ENCODE data around the gene TNRC6C.

TNRC6C gene

DNA sequence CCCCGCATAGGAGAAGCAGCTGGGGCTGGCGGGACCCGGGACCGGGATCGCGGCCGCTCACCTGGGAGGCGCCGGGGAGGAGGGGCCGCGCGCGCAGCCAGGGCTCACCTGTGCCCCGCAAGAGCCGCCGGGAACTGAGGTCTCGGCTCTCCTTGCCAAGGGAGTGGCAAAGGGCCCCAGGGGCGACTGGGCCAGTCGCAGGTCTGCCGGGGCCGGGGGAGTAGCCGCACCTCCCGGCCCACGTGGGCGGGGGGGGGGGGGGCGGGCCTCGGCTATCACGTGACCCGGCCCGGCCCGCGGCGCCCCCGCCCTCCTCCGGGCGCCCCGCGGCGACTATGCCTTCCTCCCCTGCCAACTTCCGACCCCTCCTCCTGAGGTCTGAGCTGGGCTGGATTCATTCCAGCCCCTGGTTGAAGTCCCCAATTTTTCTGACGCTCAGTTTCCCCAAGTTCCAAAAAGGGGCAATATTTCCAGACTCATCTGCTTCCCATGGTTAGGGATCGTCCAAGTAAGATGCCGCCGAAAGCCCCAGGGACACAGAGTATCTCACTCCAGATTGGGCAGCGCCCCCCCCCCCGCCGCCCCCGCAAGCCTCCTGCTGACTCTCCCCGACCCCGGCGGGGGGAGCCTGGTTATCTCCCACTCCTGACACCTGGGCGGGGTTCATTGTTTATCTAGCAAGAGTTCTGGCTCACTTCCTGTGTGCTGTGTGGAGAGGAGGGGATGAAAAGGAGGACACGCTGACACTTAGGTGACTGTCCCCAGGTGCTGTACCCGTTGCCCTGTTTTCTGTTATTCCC lies 170.2 kb downstream of the TNRC6C start, which contains the start of gene TMC6:
TSS of gene TMC6 (minus strand) at position 205 of the 800 bp plus-strand sequence. CDS start 1,923 bp downstream, outside the sequence.
- peak within 1 kb of the TSS; percentile 77 for H3K4me3 ChIP-seq
- DNase-seq (ENCODE audit: low spot score), result no peak
- peak within 1 kb of the TSS; percentile 16 to 81 for H3K27ac ChIP-seq
- TF ChIP-seq, protein P1, sequence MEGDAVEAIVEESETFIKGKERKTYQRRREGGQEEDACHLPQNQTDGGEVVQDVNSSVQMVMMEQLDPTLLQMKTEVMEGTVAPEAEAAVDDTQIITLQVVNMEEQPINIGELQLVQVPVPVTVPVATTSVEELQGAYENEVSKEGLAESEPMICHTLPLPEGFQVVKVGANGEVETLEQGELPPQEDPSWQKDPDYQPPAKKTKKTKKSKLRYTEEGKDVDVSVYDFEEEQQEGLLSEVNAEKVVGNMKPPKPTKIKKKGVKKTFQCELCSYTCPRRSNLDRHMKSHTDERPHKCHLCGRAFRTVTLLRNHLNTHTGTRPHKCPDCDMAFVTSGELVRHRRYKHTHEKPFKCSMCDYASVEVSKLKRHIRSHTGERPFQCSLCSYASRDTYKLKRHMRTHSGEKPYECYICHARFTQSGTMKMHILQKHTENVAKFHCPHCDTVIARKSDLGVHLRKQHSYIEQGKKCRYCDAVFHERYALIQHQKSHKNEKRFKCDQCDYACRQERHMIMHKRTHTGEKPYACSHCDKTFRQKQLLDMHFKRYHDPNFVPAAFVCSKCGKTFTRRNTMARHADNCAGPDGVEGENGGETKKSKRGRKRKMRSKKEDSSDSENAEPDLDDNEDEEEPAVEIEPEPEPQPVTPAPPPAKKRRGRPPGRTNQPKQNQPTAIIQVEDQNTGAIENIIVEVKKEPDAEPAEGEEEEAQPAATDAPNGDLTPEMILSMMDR (IDR thresholded peaks at IDR 0.05), result no peak

DNA sequence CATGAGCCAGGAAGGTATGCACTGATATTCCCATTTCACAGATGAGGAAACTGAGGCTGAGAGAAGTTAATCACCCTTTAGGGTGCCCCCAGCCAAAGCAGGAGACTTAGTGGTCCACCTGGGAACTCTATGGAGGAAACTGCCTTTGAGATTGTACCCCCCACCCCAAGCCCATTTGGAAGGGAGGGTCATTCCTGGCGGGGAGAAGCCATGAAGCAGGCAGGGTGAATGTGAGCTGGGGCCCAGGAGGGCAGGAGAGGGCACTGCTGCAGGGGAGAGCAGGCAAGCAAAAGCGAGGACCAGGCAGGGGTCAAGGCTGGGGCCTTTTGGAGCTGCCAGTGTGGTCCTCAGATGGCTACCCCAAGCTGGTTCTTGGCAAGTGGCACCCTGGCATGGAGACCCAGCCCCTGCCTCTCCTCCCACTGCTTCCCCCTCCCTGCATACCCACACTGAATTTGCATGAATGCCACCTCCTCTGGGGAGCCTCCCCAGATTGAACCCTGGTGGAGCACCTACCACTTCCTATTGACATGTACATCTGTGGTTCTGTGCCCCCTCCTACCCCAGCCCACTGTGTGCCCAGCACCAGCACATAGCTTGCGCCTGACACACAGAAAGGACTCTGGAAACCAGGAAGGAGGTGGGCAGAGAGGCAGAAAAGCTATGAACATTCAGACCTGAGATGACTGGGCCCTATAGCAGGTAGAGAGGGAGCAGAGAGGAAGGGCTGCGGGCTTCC lies 171.0 kb downstream of the TNRC6C start:
- H3K4me3 ChIP-seq, result no peak overlapping the region
- TF ChIP-seq, protein P1 (IDR thresholded peaks at IDR 0.05), result no peak
- H3K27ac ChIP-seq, result peak overlapping the region in 1 of 2 donors; percentile 81
- no peak for DNase-seq (ENCODE audit: low spot score)

DNA sequence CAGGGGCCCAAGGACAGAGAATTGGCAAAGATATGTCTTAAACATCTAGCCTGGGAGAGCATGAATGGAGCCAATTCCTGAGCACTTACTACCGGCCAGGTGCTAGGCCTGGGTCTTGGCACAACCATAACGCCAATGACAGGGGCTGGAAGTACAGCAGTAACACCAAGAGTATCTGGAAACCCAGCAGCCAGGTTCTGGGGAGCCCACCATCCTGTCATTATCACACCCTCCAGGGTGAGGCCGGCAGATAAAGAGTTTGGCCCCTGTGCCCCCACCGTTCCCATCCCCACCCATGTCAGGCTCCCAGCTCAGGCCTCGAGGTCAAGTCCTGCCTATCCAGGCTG lies 171.6 kb downstream of the TNRC6C start:
- TF ChIP-seq, protein P1 (IDR thresholded peaks at IDR 0.05), result no peak
- Histone ChIP-seq H3K4me3 (no peak overlapping the region), H3K27ac (peak overlapping the region in 1 of 2 donors; percentile 81)
- DNase-seq (ENCODE audit: low spot score), result no peak

DNA sequence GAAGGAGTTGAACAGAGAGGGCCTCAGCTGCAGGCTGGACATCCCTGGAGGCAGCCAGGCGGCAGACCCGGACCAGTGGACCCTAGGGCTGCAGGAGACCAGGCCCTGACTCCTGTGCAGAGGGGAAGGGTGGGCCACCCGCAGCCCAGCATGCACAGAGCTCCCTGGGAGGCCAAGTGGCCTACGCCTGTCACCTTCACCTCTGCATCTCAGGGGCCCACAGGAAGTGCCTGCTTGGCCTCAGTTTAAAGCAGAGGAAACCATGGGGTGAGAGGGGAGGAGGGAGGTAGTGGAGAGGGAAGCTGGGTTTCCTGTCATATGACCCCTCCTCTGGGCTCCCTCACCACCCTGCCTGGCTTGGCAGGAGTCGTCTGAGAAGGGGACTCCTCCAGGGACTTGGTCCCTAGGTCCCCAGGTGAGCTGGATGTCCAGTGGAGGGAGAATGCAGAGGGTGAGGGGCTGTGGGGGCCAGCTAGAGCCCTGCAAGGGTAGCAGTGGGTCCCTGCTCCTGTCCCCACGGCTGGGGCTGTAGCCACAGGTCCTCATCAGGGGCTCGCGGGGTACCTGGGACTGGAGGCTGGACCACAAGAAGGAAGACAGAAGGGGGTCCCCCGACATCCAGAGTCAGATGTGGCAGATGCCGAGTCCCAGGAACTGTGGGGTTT lies 172.1 kb downstream of the TNRC6C start, which contains the start of gene TMC8:
TSS of gene TMC8 (plus strand) at position 335 of the 665 bp plus-strand sequence. CDS start 818 bp downstream, outside the sequence.
- peak within 1 kb of the TSS; percentile 15 to 81 for H3K27ac ChIP-seq
- no peak for DNase-seq (ENCODE audit: low spot score)
- peak within 1 kb of the TSS; percentile 59 for H3K4me3 ChIP-seq
- TF ChIP-seq, protein P1 (IDR thresholded peaks at IDR 0.05), result no peak

DNA sequence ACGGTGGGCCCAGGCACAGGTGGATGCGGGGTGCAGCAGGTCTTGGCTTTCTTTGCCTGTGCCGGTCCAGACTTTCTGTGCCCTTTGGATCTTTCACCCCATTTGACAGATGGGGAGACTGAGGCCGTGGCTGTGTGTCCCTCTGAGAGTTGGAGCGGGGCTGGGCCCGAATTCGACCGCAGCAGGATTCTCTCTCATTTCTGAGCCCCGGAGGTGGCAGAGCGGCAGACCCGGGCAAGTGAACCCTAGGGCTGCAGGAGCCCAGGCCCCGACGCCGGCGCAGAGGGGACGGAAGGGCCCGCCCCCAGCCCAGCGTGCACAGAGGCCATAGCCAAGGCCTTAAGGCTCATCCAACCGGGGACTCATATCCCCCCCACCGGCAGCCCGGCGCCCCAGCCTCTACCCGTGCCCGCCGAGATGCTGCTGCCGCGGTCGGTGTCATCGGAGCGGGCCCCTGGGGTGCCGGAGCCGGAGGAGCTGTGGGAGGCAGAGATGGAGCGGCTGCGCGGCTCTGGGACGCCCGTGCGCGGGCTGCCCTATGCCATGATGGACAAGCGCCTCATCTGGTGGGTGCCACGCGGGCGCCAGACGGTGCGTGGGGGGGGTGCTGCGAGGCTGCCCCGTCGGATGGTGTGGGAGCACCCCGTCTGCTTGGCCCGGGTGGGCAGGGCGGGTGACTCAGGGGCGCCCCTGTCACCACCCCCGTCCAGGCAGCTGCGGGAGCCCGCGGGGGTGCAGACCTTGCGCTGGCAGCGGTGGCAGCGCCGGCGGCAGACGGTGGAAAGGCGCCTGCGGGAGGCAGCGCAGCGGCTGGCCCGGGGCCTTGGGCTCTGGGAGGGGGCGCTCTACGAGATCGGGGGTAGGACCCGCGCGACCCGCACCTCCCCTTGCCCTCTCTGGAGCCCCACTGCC lies 172.9 kb downstream of the TNRC6C start:
- TF ChIP-seq, protein P1 (IDR thresholded peaks at IDR 0.05), result no peak
- DNase-seq (ENCODE audit: low spot score), result no peak
- H3K4me3 ChIP-seq, result peak overlapping the region; percentile 59
- H3K27ac ChIP-seq, result no peak overlapping the region

DNA sequence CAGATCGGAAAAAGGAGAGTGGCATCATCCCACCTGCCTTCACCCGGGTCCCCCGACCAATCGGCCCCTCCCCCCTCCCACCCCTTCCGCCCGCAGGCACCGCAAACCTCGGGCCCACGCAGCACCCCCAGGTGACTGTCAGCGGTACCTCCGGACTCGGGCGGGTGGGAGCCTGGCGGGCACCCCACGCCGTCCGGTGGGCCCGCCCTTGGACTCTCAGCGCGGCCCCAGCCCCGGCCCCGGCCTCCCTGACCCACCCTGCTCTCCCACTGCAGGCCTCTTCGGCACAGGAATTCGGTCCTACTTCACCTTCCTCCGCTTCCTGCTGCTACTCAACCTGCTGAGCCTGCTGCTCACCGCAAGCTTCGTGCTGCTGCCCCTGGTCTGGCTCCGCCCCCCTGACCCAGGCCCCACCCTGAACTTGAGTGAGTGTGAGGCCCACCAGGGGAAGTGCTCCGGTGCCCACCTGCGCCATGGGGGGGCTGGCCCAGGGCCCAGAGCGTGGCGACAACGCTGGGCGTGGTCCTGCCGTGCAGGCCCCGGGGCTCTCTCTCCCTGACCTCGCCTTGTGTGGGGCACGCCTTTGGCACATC lies 173.7 kb downstream of the TNRC6C start:
- peak overlapping the region; percentile 59 for H3K4me3 ChIP-seq
- DNase-seq (ENCODE audit: low spot score), result no peak
- TF ChIP-seq, protein P1 (IDR thresholded peaks at IDR 0.05), result no peak
- no peak overlapping the region for H3K27ac ChIP-seq

All from coronary artery (tissue), 2 donors.